Transverse colon (tissue), 4 donors: ENCODE results near the gene CBFA2T2.

ENCODE experiments used
- POLR2AphosphoS5 ChIP-seq, 3 donors: sonication (generic); formaldehyde crosslinking; IDR thresholded peaks; one replicate each; pipeline ENCODE4 v1.6.1; 2016; ENCODE audit warnings: antibody characterized with exemption in 3 of 3
- TF ChIP-seq, protein P1 (sequence below), 5 experiments: fragments of 200-600 bp in 3 of 5; fragments of 450-650 bp in 2 of 5; sonication (generic) in 3 of 5; IDR thresholded peaks; 1 replicate in 2 of 5; 2 replicates in 3 of 5; pipeline ENCODE4 v1.5.1; 2016 to 2017; ENCODE audit warnings: antibody characterized with exemption in 5 of 5, inconsistent platforms in 3 of 5, mild to moderate bottlenecking in 2 of 5, moderate library complexity in 1 of 5

- TF ChIP-seq, protein P1, sequence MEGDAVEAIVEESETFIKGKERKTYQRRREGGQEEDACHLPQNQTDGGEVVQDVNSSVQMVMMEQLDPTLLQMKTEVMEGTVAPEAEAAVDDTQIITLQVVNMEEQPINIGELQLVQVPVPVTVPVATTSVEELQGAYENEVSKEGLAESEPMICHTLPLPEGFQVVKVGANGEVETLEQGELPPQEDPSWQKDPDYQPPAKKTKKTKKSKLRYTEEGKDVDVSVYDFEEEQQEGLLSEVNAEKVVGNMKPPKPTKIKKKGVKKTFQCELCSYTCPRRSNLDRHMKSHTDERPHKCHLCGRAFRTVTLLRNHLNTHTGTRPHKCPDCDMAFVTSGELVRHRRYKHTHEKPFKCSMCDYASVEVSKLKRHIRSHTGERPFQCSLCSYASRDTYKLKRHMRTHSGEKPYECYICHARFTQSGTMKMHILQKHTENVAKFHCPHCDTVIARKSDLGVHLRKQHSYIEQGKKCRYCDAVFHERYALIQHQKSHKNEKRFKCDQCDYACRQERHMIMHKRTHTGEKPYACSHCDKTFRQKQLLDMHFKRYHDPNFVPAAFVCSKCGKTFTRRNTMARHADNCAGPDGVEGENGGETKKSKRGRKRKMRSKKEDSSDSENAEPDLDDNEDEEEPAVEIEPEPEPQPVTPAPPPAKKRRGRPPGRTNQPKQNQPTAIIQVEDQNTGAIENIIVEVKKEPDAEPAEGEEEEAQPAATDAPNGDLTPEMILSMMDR (IDR thresholded peaks at IDR 0.05), result no peak
- no peak for TF ChIP-seq POLR2AphosphoS5 (IDR thresholded peaks at IDR 0.05)
These were observed 110.5 kb downstream of the CBFA2T2 start for GRCh38 chr20:33600414-33600813.
